GM12878 (cell line): ENCODE measurements around the gene BAZ2A. TPM values are rescaled to one million over a fixed set of nuclear protein-coding genes. Genes with fewer than 3 reads are reported as not detected.

Source experiments
- ATF7 ChIP-seq: fragments of 450-650 bp; IDR thresholded peaks from 2 replicates; pipeline ENCODE4 v1.6.1; 2016; ENCODE audit warnings: low read depth, mild to moderate bottlenecking
- BCL11A ChIP-seq: IDR thresholded peaks from 2 replicates; pipeline ENCODE4 v1.6.1; 2011; ENCODE audit warnings: low read depth, low read length
- CHD1 ChIP-seq: IDR thresholded peaks from 2 replicates; pipeline ENCODE4 v1.6.1; 2012; ENCODE audit warnings: low read depth, low read length, improper control_type of control experiment
- EP300 ChIP-seq, 2 experiments: fragments of 150-350 bp in 1 of 2; IDR thresholded peaks; 2 replicates each; pipeline ENCODE4 v1.6.1; 2011 to 2012; ENCODE audit warnings: low read depth in 2 of 2, low read length in 2 of 2, borderline replicate concordance in 1 of 2, improper control_type of control experiment in 1 of 2, inconsistent platforms in 1 of 2; ENCODE audit not compliant: control insufficient read depth in 1 of 2
- ESRRA ChIP-seq: IDR thresholded peaks from 2 replicates; pipeline ENCODE4 v1.6.1; 2012; ENCODE audit warnings: mild to moderate bottlenecking, low read length, improper control_type of control experiment
- IKZF2 ChIP-seq, 2 experiments: fragments of 450-650 bp; IDR thresholded peaks; 2 replicates each; pipeline ENCODE4 v1.6.1; 2017; ENCODE audit warnings: mild to moderate bottlenecking in 2 of 2, moderate library complexity in 2 of 2
- KAT2A ChIP-seq: conservative IDR thresholded peaks from 2 replicates; pipeline ENCODE4 v1.6.1; 2011; ENCODE audit warnings: low read depth, low read length; ENCODE audit not compliant: control insufficient read depth
- NFYB ChIP-seq: IDR thresholded peaks from 2 replicates; pipeline ENCODE4 v1.6.1; 2011; ENCODE audit warnings: low read depth, mild to moderate bottlenecking, low read length, improper control_type of control experiment, moderate library complexity; ENCODE audit not compliant: insufficient read depth
- NR2C1 ChIP-seq: fragments of 450-650 bp; IDR thresholded peaks from 2 replicates; pipeline ENCODE4 v1.6.1; 2017; ENCODE audit warnings: antibody characterized with exemption, mild to moderate bottlenecking, moderate library complexity
- POLR2A ChIP-seq: IDR thresholded peaks from 2 replicates; pipeline ENCODE4 v1.6.1; 2011; ENCODE audit warnings: low read depth, mild to moderate bottlenecking, low read length
- RELA ChIP-seq: fragments of 450-650 bp; IDR thresholded peaks from 2 replicates; pipeline ENCODE4 v1.8.0; 2014; ENCODE audit warnings: borderline replicate concordance; ENCODE audit not compliant: partially characterized antibody
- SREBF1 ChIP-seq: IDR thresholded peaks from 2 replicates; pipeline ENCODE4 v1.6.1; 2012; ENCODE audit warnings: mild to moderate bottlenecking, low read length
- SUZ12 ChIP-seq: fragments of 200-600 bp; sonication (generic); IDR thresholded peaks from one replicate; pipeline ENCODE4 v1.6.1; 2018; ENCODE audit warnings: antibody characterized with exemption, mild to moderate bottlenecking; ENCODE audit not compliant: unreplicated experiment
- ZNF274 ChIP-seq: IDR thresholded peaks from one replicate; pipeline ENCODE4 v1.8.0; 2011; ENCODE audit not compliant: insufficient read length, insufficient read depth
- ZNF384 ChIP-seq: IDR thresholded peaks from 2 replicates; pipeline ENCODE4 v1.6.1; 2012; ENCODE audit warnings: low read depth, mild to moderate bottlenecking, low read length, improper control_type of control experiment, borderline replicate concordance
- polyA plus RNA-seq, 11 experiments: library from polyadenylated mRNA; depleted of rRNA in 4 of 11; unstranded in 6 of 11; stranded (reverse) in 5 of 11; fragments of >200 nt; fragmentation: Nextera tagmentation in 4 of 11; fragmentation: Illumina TruSeq in 1 of 11; extraction: Ambion mirVana in 4 of 11; extraction: Trizol in 1 of 11; gene quantifications; 1 replicate in 1 of 11; 2 replicates in 10 of 11; pipeline versions ENCODE4 v1.2.1 to v1.2.3, GENCODE V29; 2011 to 2016; ENCODE audit warnings: inconsistent platforms in 2 of 11, missing spikeins in 2 of 11, low read depth in 1 of 11
- total RNA-seq, 4 experiments: library from RNA; depleted of rRNA in 3 of 4; stranded (reverse); fragments of >200 nt in 3 of 4; fragmentation: Illumina TruSeq in 1 of 4; extraction: Trizol in 1 of 4; gene quantifications; 2 replicates each; pipeline versions ENCODE4 v1.2.1 to v1.2.3, GENCODE V29; 2013 to 2021
- TF ChIP-seq, protein P1 (sequence below): fragments of 450-650 bp; IDR thresholded peaks from 2 replicates; pipeline ENCODE4 v1.6.1; 2017; ENCODE audit warnings: mild to moderate bottlenecking, moderate library complexity
- TF ChIP-seq, protein P2 (sequence below): fragments of 450-650 bp; IDR thresholded peaks from 2 replicates; pipeline ENCODE4 v1.6.1; 2017; ENCODE audit warnings: mild to moderate bottlenecking, low read depth, inconsistent platforms; ENCODE audit not compliant: poor library complexity, severe bottlenecking
- TF ChIP-seq, protein P3 (sequence below): IDR thresholded peaks from 2 replicates; pipeline ENCODE4 v1.6.1; 2012; ENCODE audit warnings: low read depth, low read length, improper control_type of control experiment
- TF ChIP-seq, protein P4 (sequence below): fragments of 450-650 bp; IDR thresholded peaks from 2 replicates; pipeline ENCODE4 v1.6.1; 2016; ENCODE audit warnings: mild to moderate bottlenecking
- TF ChIP-seq, protein P5 (sequence below), 3 experiments: IDR thresholded peaks in 2 of 3; conservative IDR thresholded peaks in 1 of 3; 2 replicates each; pipeline ENCODE4 v1.5.1; 2011; ENCODE audit warnings: low read depth in 3 of 3, low read length in 3 of 3, mild to moderate bottlenecking in 3 of 3, control low read depth in 2 of 3, moderate library complexity in 2 of 3, inconsistent platforms in 1 of 3, mixed read lengths in 1 of 3; ENCODE audit not compliant: control insufficient read depth in 2 of 3, insufficient read depth in 1 of 3; ENCODE audit errors: extremely low read depth in 1 of 3

BAZ2A gene
- total and polyA plus RNA-seq, 10 of the 15 experiments (the other 5 are each of a cell fraction or from before 2014, with no cell fraction given) = 4.8 to 90.2 (median 29.9) TPM

DNA sequence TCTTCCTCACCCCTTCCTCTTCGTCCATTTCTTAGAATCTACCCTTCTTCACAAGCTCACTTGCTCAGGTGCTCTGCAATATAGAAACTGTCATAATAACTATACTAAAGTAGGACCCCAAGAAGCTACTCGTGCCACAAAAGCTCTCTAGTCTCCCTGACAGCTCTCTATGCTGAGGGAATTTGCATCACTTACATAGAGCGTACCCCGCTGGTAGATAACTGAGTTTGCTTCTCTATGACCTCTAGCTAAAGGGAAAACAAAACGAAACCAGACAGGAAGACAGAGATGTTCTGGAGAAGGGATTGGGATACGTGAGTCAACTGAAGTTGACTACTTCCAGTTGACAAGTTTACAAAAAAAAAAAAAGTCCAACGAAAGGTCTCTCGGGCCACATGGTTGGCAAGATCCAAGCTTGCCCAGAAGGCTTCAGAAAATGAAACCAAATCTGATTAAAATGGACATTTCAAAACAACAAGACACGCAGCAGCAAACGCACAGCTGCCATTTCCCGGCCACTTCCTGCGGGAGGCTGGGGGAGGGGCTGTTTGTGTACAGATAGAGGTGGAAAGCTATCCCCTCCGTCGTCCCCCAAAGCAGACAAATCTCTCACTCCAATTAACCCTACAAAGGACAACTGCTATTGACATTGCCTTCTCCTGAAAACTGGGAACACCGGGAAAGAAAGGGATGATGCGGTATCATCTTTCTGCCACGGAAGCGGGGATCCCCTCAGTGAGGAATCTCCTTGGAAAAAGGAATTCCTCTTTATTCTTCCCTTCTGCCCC is 1.3 kb downstream of the BAZ2A start (continued):
- TF ChIP-seq, protein P1, sequence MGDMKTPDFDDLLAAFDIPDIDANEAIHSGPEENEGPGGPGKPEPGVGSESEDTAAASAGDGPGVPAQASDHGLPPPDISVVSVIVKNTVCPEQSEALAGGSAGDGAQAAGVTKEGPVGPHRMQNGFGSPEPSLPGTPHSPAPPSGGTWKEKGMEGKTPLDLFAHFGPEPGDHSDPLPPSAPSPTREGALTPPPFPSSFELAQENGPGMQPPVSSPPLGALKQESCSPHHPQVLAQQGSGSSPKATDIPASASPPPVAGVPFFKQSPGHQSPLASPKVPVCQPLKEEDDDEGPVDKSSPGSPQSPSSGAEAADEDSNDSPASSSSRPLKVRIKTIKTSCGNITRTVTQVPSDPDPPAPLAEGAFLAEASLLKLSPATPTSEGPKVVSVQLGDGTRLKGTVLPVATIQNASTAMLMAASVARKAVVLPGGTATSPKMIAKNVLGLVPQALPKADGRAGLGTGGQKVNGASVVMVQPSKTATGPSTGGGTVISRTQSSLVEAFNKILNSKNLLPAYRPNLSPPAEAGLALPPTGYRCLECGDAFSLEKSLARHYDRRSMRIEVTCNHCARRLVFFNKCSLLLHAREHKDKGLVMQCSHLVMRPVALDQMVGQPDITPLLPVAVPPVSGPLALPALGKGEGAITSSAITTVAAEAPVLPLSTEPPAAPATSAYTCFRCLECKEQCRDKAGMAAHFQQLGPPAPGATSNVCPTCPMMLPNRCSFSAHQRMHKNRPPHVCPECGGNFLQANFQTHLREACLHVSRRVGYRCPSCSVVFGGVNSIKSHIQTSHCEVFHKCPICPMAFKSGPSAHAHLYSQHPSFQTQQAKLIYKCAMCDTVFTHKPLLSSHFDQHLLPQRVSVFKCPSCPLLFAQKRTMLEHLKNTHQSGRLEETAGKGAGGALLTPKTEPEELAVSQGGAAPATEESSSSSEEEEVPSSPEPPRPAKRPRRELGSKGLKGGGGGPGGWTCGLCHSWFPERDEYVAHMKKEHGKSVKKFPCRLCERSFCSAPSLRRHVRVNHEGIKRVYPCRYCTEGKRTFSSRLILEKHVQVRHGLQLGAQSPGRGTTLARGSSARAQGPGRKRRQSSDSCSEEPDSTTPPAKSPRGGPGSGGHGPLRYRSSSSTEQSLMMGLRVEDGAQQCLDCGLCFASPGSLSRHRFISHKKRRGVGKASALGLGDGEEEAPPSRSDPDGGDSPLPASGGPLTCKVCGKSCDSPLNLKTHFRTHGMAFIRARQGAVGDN = no peak
- TF ChIP-seq RELA (no peak), KAT2A (no peak), SREBF1 (no peak), CHD1 (no peak), ZNF384 (0 out of 2 replicates have a peak, but pooled peaks have one; percentile 22), ESRRA (no peak), POLR2A (no peak), ZNF274 (no peak), EP300 (IDR thresholded peaks at IDR 0.05; ENCODE audit: borderline replicate concordance in 1 of 2, control insufficient read depth in 1 of 2, low read depth in 2 of 2, low read length in 2 of 2) (0 out of 4 replicates have a peak, but pooled peaks of 1 of the 2 experiments have one; percentile 13), ATF7 (no peak), NR2C1 (no peak), BCL11A (no peak), IKZF2 (IDR thresholded peaks at IDR 0.05) (peak; percentile 79 to 82), SUZ12 (no peak), NFYB (no peak)
- TF ChIP-seq, protein P2, sequence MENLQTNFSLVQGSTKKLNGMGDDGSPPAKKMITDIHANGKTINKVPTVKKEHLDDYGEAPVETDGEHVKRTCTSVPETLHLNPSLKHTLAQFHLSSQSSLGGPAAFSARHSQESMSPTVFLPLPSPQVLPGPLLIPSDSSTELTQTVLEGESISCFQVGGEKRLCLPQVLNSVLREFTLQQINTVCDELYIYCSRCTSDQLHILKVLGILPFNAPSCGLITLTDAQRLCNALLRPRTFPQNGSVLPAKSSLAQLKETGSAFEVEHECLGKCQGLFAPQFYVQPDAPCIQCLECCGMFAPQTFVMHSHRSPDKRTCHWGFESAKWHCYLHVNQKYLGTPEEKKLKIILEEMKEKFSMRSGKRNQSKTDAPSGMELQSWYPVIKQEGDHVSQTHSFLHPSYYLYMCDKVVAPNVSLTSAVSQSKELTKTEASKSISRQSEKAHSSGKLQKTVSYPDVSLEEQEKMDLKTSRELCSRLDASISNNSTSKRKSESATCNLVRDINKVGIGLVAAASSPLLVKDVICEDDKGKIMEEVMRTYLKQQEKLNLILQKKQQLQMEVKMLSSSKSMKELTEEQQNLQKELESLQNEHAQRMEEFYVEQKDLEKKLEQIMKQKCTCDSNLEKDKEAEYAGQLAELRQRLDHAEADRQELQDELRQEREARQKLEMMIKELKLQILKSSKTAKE = no peak
- TF ChIP-seq, protein P3, sequence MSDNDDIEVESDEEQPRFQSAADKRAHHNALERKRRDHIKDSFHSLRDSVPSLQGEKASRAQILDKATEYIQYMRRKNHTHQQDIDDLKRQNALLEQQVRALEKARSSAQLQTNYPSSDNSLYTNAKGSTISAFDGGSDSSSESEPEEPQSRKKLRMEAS = no peak
- TF ChIP-seq, protein P4, sequence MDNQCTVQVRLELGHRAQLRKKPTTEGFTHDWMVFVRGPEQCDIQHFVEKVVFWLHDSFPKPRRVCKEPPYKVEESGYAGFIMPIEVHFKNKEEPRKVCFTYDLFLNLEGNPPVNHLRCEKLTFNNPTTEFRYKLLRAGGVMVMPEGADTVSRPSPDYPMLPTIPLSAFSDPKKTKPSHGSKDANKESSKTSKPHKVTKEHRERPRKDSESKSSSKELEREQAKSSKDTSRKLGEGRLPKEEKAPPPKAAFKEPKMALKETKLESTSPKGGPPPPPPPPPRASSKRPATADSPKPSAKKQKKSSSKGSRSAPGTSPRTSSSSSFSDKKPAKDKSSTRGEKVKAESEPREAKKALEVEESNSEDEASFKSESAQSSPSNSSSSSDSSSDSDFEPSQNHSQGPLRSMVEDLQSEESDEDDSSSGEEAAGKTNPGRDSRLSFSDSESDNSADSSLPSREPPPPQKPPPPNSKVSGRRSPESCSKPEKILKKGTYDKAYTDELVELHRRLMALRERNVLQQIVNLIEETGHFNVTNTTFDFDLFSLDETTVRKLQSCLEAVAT = no peak
- TF ChIP-seq, protein P5, sequence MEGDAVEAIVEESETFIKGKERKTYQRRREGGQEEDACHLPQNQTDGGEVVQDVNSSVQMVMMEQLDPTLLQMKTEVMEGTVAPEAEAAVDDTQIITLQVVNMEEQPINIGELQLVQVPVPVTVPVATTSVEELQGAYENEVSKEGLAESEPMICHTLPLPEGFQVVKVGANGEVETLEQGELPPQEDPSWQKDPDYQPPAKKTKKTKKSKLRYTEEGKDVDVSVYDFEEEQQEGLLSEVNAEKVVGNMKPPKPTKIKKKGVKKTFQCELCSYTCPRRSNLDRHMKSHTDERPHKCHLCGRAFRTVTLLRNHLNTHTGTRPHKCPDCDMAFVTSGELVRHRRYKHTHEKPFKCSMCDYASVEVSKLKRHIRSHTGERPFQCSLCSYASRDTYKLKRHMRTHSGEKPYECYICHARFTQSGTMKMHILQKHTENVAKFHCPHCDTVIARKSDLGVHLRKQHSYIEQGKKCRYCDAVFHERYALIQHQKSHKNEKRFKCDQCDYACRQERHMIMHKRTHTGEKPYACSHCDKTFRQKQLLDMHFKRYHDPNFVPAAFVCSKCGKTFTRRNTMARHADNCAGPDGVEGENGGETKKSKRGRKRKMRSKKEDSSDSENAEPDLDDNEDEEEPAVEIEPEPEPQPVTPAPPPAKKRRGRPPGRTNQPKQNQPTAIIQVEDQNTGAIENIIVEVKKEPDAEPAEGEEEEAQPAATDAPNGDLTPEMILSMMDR (IDR thresholded peaks at IDR 0.05 in 2 of 3, conservative IDR thresholded peaks at IDR 0.05 in 1 of 3; ENCODE audit: control insufficient read depth in 2 of 3, extremely low read depth in 1 of 3, insufficient read depth in 1 of 3, low read depth in 3 of 3, low read length in 3 of 3) = no peak
